ENCODE data around the gene HTRA3. TPM values are rescaled to one million over a fixed set of nuclear protein-coding genes. Genes with fewer than 3 reads are reported as not detected.

Gene HTRA3
- total RNA-seq, 2 experiments from 2014 or later, result not detected

DNA sequence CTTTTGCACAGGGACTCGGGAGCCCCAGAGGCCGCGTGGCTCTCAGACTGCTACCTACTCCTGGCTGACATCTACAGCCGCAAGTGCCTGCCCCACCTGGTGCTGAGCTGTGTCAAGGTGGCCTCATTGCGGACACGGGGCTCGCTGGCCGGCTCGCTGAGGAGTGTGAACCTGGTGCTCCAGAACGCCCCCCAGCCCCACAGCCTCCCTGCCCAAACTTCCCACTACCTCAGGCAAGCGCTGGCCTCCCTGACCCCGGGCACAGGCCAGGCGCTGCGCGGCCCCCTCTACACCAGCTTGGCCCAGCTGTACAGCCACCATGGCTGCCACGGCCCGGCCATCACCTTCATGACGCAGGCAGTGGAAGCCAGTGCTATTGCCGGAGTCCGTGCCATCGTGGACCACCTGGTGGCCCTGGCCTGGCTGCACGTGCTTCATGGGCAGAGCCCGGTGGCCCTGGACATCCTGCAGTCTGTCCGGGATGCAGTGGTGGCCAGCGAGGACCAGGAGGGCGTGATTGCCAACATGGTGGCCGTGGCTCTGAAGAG is 41.7 kb upstream of the HTRA3 start:
- Mint-ChIP-seq H3K27me3 (no peaks in the 10 kb centered on the region), H3K4me3 (no peak overlapping the region), H3K9me3 (ENCODE audit: low read depth) (no peaks in the 10 kb centered on the region), H3K4me1 (peaks cover 31% of the 10 kb centered on the region), H3K27ac (no peak overlapping the region), H3K36me3 (ENCODE audit: low read depth) (peaks cover 20% of the 10 kb centered on the region)
- DNase-seq (no peak), ATAC-seq (no peak)
- ChIA-PET CTCF (interaction anchor here (0.6 kb wide), 1 partner anchor 26 kb away, joined by 3 read pairs; no protein-coding TSS in a partner anchor), POLR2A (no interaction called here)
- intact Hi-C loops (cut with DNase I, micrococcal nuclease), result loop anchor here in 1 of 2 experiments (1.0 to 2.0 kb wide), 2 partner anchors 29 to 69 kb away; partner anchors contain the start of genes ABLIM2 and SH3TC1

DNA sequence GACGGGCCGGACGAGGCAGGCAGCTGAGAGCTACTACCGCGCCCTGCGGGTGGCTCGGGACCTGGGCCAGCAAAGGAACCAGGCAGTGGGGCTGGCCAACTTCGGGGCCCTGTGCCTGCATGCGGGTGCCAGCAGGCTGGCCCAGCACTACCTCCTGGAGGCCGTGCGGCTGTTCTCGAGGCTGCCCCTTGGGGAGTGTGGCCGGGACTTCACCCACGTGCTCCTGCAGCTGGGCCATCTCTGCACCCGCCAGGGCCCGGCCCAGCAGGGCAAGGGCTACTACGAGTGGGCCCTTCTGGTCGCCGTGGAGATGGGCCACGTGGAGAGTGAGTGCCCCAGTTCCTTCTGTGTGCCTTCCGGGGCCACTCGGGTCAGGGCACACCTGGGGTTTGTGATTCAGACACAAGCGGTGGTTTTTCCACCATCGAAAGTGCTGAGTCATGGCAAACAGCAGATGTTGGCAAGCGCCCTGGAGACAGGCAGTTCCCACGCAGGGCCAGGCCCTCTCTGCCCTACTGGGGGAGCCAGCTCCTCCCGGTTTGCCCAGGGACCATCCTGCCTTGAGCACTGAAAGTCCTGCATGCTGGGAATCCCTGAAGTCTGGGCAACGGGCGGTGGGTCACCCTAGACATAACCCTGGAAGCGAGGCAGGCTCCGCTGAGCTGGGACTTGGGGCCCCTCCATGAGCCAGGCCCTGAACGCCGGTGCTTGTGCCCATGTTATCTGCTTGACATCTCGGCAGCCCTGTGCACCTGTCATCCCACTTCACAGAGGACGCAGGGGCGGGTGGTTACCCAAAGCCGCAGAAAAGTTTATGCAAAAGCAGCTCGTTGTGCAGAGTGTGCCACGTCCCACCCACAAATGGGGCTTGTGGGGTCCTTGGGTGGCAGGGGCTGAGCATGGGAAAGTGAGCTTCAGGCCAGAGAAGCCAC is 41.0 kb upstream of the HTRA3 start:
- Mint-ChIP-seq H3K4me1 (peaks cover 31% of the 10 kb centered on the region), H3K9me3 (ENCODE audit: low read depth) (no peaks in the 10 kb centered on the region), H3K27me3 (no peaks in the 10 kb centered on the region), H3K4me3 (peak overlapping the region; percentile 7), H3K27ac (peak overlapping the region; percentile 48), H3K36me3 (ENCODE audit: low read depth) (peaks cover 16% of the 10 kb centered on the region)
- intact Hi-C loops (cut with DNase I, micrococcal nuclease), result loop anchor here in 1 of 2 experiments (1.0 to 2.0 kb wide), 2 partner anchors 29 to 70 kb away; partner anchors contain the start of genes ABLIM2 and SH3TC1
- ATAC-seq (peak; percentile 90), DNase-seq (peak; percentile 92)
- ChIA-PET CTCF (interaction anchor here (0.5 to 1.4 kb wide), 4 partner anchors 13 to 175 kb away, joined by 4 read pairs; no protein-coding TSS in a partner anchor), POLR2A (interaction anchor here (1.0 kb wide), 1 partner anchor 373 kb away, joined by 3 read pairs; no protein-coding TSS in a partner anchor)

DNA sequence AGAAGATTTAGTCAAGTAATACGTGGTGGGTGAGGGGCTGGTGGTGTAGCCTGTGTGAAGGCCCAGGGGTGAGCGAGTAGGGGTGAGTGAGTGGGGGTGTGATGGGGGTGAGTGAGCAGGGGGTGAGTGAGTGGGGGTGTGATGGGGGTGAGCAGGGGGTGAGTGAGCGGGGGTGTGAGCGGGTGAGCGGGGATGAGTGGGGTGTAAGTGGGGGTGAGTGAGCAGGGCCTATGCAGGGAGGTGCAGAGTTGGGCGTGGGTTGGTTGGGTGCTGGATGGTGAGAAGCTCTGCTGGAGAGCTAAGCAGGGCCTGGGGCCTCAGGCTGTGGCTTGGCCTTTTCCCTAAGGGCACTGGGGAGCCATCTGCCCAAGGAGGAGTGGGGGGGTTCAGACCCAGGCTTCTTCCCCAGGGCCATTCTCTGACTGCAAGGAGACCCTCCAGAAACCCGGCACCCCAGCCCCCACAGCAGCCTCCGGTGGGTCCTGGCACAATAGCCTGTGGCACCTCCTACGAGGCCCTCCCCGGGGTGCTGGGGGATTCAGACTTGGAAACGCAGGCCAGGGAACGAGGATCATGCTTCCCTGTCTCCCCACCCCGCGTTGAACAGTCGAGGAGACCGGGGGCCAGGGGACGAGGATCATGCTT is 40.1 kb upstream of the HTRA3 start:
- intact Hi-C loops (cut with DNase I, micrococcal nuclease), result loop anchor here in 1 of 2 experiments (2.0 kb wide), 1 partner anchor 71 kb away; the partner anchor contains the start of gene ABLIM2
- peaks cover 9% of the 10 kb centered on the region for H3K36me3 Mint-ChIP-seq (ENCODE audit: low read depth)

DNA sequence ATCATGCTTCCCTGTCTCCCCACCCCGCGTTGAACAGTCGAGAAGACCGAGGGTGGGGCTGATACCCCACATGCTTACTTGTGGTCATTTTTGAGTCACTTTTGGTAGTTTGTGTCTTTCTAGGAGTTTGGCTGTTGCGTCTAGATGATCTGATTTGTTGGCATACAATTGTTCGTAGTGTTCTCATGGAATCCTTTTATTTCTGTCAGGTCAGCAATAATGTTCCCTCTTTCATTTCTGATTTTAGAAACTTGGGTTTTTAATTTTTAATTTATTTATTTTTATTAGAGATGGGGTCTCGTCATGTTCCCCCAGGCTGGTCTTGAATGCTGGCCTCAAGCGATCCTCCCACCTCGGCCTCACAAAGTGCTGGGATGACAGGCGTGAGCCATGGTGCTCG is 39.5 kb upstream of the HTRA3 start:
- H3K27me3 Mint-ChIP-seq, result no peaks in the 10 kb centered on the region
- POLR2A ChIA-PET, result no interaction called here
- ATAC-seq, result no peak

More for the DNA sequence above, 40.1 kb upstream of the HTRA3 start:
- no peaks in the 10 kb centered on the region for H3K9me3 Mint-ChIP-seq (ENCODE audit: low read depth)
- peak; percentile 48 for DNase-seq
- peak overlapping the region; percentile 7 for H3K4me3 Mint-ChIP-seq
- H3K27ac Mint-ChIP-seq, result no peak overlapping the region
- peak; percentile 39 for ATAC-seq
- no peaks in the 10 kb centered on the region for H3K27me3 Mint-ChIP-seq
- ChIA-PET POLR2A (interaction anchor here (1.0 kb wide), 1 partner anchor 374 kb away, joined by 3 read pairs; no protein-coding TSS in a partner anchor), CTCF (interaction anchor here (0.6 to 1.4 kb wide), 3 partner anchors 13 to 174 kb away, joined by 4 read pairs; no protein-coding TSS in a partner anchor)
- H3K4me1 Mint-ChIP-seq, result peaks cover 31% of the 10 kb centered on the region

DNA sequence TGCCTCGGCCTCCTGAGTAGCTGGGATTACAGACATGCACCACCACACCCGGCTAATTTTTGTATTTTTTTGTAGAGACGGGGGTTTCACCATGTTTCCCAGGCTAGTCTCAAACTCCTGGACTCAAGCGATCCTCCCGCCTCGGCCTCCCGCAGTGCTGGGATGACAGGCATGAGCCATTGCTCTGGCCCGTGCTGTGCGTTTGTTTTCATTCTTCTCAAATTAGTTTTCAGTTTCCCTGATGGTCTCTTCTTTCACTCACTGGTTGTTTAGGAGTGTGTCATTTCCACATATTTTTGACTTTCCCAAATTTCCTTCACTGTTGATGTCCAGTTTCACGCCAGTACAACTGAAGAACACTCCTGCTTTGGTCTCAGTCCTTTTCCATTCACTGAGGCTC is 38.7 kb upstream of the HTRA3 start:
- no peak overlapping the region for H3K27ac Mint-ChIP-seq
- H3K4me3 Mint-ChIP-seq, result no peak overlapping the region
- DNase-seq (no peak), ATAC-seq (no peak)
- intact Hi-C loops (cut with DNase I, micrococcal nuclease), result no loop called here
- peaks cover 8% of the 10 kb centered on the region for H3K36me3 Mint-ChIP-seq (ENCODE audit: low read depth)
- no peaks in the 10 kb centered on the region for H3K9me3 Mint-ChIP-seq (ENCODE audit: low read depth)
- peaks cover 23% of the 10 kb centered on the region for H3K4me1 Mint-ChIP-seq
- ChIA-PET CTCF (no interaction called here), POLR2A (no interaction called here)
- H3K27me3 Mint-ChIP-seq, result no peaks in the 10 kb centered on the region

More for the DNA sequence above, 39.5 kb upstream of the HTRA3 start:
- intact Hi-C loops (cut with DNase I, micrococcal nuclease), result no loop called here
- H3K4me3 Mint-ChIP-seq, result no peak overlapping the region
- DNase-seq, result no peak
- CTCF ChIA-PET, result interaction anchor here (0.7 kb wide), 1 partner anchor 12 kb away, joined by 3 read pairs; no protein-coding TSS in a partner anchor
- H3K4me1 Mint-ChIP-seq, result peaks cover 25% of the 10 kb centered on the region
- H3K9me3 Mint-ChIP-seq (ENCODE audit: low read depth), result no peaks in the 10 kb centered on the region
- no peak overlapping the region for H3K27ac Mint-ChIP-seq
- peaks cover 8% of the 10 kb centered on the region for H3K36me3 Mint-ChIP-seq (ENCODE audit: low read depth)

DNA sequence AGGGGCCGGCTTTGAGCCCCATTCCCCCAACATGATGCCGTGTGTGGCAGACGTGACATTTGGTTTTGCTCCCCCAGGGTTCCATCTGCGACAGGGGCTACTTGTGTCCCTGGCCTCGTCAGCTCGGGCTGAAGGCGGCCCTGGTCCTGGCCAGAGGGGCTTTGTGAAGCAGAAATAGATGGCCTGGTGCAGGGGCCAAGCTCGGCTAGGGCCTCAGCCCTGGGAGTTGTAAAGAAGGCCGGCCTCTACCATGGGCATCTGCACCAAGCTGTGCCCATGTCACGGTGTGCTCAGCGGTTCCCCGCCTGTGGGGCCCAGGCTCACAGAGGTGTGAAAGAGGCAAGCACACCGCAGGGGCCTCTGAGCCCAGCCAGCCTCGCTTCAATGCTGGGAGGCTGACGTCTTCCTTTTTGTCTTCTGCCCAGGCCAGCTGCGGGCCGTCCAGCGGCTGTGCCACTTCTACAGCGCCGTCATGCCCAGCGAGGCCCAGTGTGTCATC is 38.0 kb upstream of the HTRA3 start:
- CTCF ChIA-PET, result interaction anchor here (1.2 kb wide), 1 partner anchor 11 kb away, joined by 3 read pairs; no protein-coding TSS in a partner anchor
- Mint-ChIP-seq H3K4me3 (no peak overlapping the region), H3K27ac (no peak overlapping the region), H3K9me3 (ENCODE audit: low read depth) (no peaks in the 10 kb centered on the region), H3K27me3 (no peaks in the 10 kb centered on the region), H3K4me1 (peaks cover 21% of the 10 kb centered on the region), H3K36me3 (ENCODE audit: low read depth) (peaks cover 5% of the 10 kb centered on the region)
- POLR2A ChIA-PET, result no interaction called here
- intact Hi-C loops (cut with DNase I, micrococcal nuclease), result no loop called here
- DNase-seq, result no peak
- ATAC-seq, result no peak

DNA sequence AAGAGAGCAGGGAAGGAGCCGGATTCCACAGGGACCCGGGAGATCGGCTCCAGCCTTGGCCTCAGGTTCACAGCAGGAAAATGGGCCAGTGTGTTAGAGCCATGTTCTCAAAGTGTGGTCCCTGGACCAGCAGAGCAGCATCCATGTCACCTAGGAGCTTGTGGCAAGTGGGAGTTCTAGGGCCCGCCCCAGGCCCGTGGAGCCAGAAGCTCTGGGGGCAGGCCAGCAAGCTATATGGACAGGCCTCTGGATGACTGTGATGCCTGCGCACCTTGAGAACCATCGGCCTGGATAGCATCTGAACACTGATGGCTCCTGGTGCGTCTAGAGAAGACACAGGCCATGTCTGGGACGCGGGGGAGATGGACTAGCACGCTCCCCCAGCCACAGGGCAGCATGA is 36.8 kb upstream of the HTRA3 start:
- H3K4me3 Mint-ChIP-seq, result no peak overlapping the region
- H3K4me1 Mint-ChIP-seq, result peaks cover 21% of the 10 kb centered on the region
- DNase-seq (no peak), ATAC-seq (no peak)
- POLR2A ChIA-PET, result no interaction called here
- H3K9me3 Mint-ChIP-seq (ENCODE audit: low read depth), result no peaks in the 10 kb centered on the region
- no peaks in the 10 kb centered on the region for H3K27me3 Mint-ChIP-seq
- H3K27ac Mint-ChIP-seq, result no peak overlapping the region
- peaks cover 3% of the 10 kb centered on the region for H3K36me3 Mint-ChIP-seq (ENCODE audit: low read depth)
- CTCF ChIA-PET, result interaction anchor here (0.5 to 1.2 kb wide), 2 partner anchors 9 to 47 kb away, joined by 3 read pairs; no protein-coding TSS in a partner anchor
- intact Hi-C loops (cut with DNase I, micrococcal nuclease), result no loop called here

DNA sequence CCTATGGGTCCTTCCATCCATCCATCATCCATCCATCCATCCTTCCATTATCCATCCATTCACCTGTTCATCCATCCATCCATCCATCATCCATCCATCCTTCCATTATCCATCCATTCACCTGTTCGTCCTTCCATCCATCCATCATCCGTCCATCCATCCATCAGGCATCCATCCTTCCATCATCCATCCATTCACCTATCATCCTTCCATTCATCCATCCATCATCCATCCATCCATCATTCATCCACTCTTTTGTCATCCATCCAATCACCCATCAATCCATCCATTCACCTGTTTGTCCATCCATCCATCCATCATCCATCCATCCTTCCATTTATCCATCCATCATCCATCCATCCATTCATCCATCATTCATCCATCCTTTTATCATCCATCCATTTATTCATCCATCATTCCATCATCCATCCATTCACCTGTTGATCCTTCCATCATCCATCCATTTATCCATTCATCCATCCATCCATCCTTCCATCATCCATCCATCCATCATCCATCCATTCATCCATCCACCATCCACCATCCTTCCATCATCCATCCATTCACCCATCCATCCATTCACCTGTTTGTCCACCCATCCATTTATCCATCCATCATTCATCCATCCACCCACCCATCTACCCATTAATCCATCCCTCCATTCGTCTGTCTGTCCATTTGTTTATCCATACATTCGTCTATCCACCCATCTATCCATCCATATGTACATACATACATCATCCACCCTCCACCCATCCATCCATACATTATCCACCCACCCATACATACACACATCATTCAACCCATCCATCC is 35.7 kb upstream of the HTRA3 start:
- H3K4me1 Mint-ChIP-seq, result peaks cover 11% of the 10 kb centered on the region
- CTCF ChIA-PET, result no interaction called here

DNA sequence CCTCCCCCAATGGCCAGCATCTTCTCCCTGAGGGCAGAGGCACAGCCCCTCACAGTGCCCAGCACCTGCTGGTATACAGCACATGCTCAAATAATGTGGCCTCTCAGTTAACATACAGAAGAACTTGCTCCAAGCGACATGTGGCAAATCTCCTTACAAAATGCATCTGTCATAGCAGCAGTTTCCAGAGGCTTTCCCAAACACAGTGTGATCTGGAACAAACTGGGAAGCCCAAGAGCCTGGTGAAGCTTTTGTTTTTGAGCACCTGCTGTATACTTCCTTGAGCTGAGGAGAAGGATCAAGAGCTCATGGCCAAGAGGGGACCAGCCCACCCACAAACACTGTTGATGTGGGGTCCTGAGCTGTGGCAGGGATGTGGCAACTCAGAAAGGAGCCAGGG is 34.8 kb upstream of the HTRA3 start:
- intact Hi-C loops (cut with DNase I, micrococcal nuclease), result no loop called here
- ChIA-PET CTCF (interaction anchor here (0.7 kb wide), 1 partner anchor 14 kb away, joined by 4 read pairs; no protein-coding TSS in a partner anchor), POLR2A (no interaction called here)
- no peak for ATAC-seq
- H3K4me1 Mint-ChIP-seq, result peaks cover 5% of the 10 kb centered on the region
- H3K36me3 Mint-ChIP-seq (ENCODE audit: low read depth), result peaks cover 7% of the 10 kb centered on the region
- DNase-seq, result no peak
- H3K27ac Mint-ChIP-seq, result no peak overlapping the region
- no peaks in the 10 kb centered on the region for H3K9me3 Mint-ChIP-seq (ENCODE audit: low read depth)
- no peak overlapping the region for H3K4me3 Mint-ChIP-seq
- no peaks in the 10 kb centered on the region for H3K27me3 Mint-ChIP-seq

More for the DNA sequence above, 35.7 kb upstream of the HTRA3 start:
- Mint-ChIP-seq H3K27me3 (no peaks in the 10 kb centered on the region), H3K36me3 (ENCODE audit: low read depth) (peaks cover 3% of the 10 kb centered on the region), H3K4me3 (no peak overlapping the region), H3K27ac (no peak overlapping the region), H3K9me3 (ENCODE audit: low read depth) (no peaks in the 10 kb centered on the region)
- ATAC-seq (no peak), DNase-seq (no peak)
- intact Hi-C loops (cut with DNase I, micrococcal nuclease), result no loop called here
- POLR2A ChIA-PET, result no interaction called here

DNA sequence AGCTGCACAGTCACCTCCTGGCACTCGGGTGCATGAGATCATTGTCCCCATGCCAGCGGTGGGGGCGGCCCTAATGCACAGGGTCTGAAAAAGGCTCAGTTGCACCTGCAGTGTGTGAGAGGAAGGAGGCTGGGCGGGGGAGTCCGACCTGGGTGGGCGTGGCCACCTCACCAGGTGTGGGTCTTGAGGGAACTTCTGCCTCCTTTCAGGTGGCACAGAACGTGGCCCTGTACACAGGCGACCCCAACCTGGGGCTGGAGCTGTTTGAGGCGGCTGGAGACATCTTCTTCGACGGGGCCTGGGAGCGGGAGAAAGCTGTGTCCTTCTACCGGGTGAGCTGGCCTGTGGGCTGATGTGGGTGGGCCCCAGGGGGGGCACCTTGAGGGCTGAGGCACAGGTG is 34.3 kb upstream of the HTRA3 start:
- Mint-ChIP-seq H3K4me3 (no peak overlapping the region), H3K36me3 (ENCODE audit: low read depth) (peaks cover 7% of the 10 kb centered on the region), H3K9me3 (ENCODE audit: low read depth) (no peaks in the 10 kb centered on the region), H3K4me1 (peaks cover 3% of the 10 kb centered on the region), H3K27ac (no peak overlapping the region), H3K27me3 (no peaks in the 10 kb centered on the region)
- ChIA-PET CTCF (interaction anchor here (0.7 kb wide), 1 partner anchor 14 kb away, joined by 4 read pairs; no protein-coding TSS in a partner anchor), POLR2A (no interaction called here)
- DNase-seq, result no peak
- ATAC-seq, result no peak
- intact Hi-C loops (cut with DNase I, micrococcal nuclease), result no loop called here

Measured in activated CD4-positive, alpha-beta T cell treated with anti-CD3 and anti-CD28 coated beads for 36 hours (primary cell).